Stimulated activated naive CD4-positive, alpha-beta T cell treated with Interleukin-2 at 50 U/mL for 16 hours (primary cell): ENCODE results near the gene AMPD3.

Experiments
- DNase-seq: peaks from one replicate; lab custom pipeline; 2025; lab: John Stamatoyannopoulos, UW

AMPD3 gene

DNA sequence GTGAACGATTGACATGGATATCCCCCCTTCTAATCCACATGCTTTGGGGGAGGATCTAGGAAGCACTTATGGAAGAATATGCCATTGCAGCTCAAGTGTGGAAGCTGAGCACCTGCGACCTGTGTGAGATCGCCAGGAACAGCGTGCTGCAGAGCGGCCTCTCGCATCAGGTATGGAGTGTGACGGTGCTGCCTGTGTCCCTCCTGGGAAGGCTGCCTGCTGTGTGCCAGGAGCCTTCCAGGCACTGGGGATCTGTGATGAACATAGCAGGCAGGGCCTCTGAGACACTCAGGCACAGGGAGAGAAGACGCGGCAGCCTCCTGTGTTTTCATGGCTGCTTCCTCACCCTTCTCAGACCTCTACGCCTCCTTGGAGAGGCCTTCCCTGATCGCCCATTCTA is 49.4 kb downstream of the AMPD3 start:
- DNase-seq = no peak

DNA sequence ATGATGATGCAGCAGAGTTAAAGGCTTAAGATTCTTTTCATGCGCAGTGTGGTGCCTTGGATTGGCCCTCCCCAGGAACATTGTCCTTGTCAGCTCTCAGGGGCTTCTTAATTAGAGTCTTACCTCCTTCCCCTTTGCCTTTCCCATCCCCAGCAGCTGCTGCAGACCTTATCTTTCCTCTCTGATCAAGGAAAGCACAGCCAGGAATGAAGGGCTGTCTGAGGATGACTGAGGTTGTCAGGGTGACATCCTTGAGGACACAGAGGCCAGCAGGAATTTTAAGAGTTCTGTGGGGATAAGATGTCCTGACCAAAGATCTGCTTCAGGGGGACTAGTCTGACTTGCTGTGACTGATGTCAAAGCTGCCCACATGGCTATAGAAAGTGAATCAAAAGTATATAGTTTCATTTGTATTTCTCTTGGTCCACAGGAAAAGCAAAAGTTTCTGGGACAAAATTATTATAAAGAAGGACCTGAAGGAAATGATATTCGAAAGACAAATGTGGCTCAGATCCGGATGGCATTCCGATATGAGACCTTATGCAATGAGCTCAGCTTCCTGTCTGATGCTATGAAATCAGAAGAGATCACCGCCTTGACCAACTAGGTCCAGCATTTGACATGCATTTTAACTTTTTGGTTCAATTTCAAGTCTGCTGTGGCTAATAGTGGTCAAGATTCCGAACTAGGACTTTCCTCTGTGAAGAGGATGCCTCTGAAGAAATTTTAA is 50.4 kb downstream of the AMPD3 start:
- DNase-seq = no peak

DNA sequence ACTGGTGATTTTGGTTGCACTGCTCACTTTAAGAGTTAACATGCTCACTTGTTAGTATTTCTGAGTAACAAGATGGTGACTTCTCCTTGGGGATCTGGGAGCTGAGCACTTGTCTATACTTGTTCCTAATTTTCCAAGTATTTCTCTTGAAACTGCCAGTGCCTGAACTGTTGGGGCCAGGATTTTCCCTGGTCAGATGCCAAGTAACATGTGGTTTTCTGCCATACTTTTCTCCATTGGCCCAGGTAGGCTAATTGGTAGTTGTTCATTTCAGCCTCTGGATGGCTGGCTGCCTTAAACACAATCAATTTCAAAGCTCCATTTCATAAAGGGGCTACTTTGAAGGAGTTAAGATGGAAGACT is 50.9 kb downstream of the AMPD3 start:
- DNase-seq = no peak

DNA sequence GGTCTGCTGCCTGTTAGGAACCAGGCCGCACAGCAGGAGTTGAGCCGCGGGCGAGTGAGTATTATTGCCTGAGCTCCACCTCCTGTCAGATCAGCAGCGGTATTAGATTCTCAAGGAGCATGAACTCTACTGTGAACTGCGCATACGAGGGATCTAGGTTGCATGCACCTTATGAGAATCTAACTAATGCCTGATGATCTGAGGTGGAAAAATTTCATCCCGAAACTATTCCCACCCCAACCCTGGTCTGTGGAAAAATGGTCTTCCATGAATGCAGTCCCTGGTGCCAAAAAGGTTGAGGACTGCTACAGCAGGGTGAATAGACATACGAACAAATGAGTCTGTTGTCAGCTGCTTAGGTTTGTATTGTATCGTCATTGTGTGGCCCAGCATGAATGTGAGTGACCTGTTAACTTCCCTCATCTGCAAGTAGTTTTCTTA is 56.1 kb downstream of the AMPD3 start:
- DNase-seq = no peak

DNA sequence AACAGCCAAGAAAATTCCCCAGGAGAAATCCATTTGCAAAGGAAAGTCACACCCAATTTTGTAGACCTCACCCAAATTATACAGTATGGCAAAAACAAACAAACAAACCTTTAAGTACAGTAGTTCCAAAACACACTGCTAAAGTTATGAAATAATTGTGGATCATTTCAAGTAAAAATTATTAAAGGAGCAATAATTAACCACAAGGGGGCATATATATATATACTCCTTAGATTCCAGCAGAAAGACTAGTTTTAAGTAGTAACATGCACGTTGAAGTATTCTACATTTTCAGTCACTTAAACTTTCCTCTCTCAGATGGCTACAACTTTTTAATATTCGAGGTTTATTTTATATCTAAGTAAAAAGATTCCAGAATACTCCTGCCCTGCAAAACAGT is 59.1 kb downstream of the AMPD3 start:
- DNase-seq = no peak

DNA sequence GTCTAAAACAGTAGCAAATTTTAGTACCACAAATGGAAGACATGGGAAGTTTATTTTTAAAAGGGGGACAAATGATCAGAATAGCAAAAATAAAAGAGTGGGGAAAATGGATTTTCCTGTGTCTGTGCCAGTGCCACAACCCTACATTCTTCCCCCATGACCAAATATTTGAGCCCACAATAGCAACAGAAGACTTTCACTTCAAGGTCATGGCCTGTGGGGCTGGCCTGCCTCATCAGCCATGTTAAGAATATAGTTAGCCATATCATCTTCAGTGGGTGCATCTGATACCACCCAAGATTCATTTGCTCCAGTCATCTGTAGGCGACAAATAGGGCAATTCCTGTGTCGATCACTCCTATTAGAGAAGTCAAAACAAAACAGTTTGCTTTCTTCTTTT is 59.6 kb downstream of the AMPD3 start:
- DNase-seq = no peak

DNA sequence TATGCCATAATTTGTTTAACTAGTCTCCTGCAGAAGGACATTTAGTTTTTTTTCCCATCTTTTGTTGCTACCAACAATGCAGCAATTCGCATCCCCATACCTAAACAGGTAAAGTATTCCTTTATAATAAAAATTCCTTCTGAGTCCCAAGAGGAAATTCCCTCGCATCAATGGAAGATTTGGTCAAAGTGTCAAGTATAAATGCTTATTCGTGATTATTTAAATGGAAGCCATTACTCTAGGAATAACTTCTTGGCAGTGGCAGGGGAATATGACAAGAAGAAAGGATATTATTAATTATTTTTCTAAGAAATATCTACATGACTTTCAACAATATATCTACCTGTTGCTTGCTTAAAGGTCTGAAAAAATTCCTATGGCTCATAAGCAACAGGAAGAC is 60.4 kb downstream of the AMPD3 start:
- DNase-seq = no peak

DNA sequence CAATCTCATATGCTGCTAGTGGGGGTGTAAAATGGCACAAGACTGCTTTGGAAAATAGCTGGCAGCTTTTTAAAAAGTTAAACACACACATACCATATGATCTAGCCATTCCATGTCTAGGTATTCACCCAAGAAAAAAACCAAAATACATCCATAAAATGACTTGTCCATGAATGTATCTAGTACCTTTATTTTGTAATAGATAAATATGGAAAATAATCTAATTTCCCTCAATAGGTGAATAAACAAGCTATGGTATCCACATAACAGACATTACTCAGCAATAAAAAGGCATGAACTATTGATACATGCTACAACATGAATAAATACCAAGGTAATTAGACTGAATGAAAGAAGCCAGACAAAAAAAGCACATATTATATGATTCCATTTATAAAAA is 63.1 kb downstream of the AMPD3 start:
- DNase-seq = no peak

DNA sequence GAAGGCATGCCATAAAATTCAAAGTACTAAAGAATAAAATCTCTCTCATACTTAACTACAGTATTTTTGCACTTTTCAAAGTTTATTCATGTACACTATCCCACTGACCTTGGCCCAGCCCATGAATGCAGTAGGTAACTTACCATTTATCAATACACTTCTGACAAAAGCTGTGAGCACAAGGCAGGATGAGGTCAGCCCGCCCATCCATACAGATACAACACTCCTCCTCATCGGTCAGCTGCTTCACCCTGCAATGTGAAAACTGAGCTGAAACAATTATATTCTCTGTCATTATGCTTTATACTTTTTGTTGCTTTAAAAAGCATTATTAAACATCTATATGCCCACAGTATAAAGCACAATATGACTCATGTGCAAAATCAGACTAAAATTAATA is 63.8 kb downstream of the AMPD3 start:
- DNase-seq = no peak

DNA sequence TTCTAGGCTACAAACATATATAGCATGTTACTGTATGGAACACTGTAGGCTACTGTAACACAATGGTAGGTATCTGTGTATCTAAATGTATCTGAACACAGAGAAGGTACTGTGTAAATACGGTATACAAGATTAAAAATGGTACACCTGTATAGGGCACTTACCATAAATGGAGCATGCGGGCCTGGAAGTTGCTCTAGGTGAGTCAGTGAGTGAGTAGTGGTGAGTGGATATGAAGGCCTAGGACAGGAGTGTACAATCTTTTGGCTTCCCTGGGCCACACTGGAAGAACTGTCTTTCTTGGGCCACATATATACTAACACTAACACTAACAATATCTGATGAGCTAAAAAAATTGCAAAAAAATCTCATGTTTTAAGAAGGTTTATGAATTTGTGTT is 64.6 kb downstream of the AMPD3 start:
- no peak for DNase-seq

DNA sequence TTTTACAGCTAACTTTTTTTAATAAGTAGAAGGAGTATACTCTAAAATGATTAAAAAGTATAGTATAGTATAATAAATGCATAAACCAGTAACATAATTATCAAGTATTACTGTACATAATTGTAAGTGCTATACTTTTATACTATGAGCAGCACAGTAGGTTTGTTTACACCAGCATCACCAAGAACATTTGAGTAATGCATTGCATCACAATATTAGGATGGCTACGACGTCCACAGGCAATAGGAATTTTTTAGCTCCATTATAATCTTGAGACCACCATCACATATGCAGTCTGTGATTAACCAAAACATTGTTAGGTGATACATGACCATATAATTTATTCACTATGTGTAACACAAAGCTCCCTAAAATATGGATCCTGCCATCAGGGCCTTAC is 65.5 kb downstream of the AMPD3 start:
- no peak for DNase-seq

DNA sequence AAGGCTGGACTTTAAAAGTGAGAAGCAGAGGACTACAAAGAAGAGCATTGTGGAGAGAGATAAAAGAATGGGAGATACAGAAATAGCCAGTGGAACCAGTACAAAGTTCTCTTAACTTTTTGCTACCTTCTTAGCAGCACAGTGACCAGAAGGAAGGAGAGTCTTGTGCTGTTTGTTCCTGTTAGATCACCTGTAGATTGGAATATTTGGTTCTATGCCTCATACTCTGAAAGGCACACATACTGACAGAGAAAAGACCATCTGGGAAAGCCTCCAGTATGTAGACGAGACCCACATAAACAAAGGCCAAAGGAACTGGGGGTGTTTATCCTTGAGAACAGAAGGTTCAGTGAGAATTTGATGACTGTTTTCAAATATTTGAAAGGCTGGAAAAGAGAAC is 67.2 kb downstream of the AMPD3 start:
- no peak for DNase-seq

DNA sequence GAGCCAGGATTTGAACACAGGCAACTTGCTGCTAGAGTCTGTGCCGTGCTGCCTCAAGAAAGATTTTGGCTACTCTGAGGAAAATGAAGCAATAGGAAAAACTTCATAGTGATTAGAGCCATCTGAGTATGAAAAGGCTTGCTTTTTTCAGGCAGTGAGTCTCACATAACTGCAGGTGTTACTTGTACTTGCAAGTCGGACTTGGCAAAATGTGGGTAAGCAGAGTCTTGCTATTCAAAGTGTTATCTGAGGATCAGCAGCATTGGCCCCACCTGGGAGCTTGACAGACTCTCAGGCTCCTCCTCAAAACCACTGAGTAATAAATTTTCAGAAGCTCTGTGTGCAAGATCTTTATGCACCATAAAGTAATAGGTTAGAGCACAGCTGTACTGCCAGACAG is 67.9 kb downstream of the AMPD3 start:
- DNase-seq = no peak

DNA sequence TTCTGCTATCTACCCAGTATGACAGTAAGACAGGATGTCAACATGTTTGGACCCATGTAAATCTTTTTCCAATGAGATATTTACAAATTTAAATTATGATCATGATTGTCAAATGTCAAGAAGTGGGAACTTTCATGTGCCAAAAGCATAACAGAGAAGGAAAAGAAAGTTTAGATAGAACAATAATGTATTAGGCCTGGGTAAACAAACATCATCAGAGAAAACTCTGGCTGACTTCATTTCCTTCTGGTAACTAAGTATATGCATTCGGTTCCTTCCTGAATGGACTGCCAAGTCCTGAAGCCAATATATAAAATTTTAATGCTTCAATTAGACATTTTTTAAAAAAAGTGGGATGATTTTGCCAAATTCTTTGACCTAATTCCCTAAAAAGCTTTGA is 69.4 kb downstream of the AMPD3 start:
- DNase-seq = no peak

DNA sequence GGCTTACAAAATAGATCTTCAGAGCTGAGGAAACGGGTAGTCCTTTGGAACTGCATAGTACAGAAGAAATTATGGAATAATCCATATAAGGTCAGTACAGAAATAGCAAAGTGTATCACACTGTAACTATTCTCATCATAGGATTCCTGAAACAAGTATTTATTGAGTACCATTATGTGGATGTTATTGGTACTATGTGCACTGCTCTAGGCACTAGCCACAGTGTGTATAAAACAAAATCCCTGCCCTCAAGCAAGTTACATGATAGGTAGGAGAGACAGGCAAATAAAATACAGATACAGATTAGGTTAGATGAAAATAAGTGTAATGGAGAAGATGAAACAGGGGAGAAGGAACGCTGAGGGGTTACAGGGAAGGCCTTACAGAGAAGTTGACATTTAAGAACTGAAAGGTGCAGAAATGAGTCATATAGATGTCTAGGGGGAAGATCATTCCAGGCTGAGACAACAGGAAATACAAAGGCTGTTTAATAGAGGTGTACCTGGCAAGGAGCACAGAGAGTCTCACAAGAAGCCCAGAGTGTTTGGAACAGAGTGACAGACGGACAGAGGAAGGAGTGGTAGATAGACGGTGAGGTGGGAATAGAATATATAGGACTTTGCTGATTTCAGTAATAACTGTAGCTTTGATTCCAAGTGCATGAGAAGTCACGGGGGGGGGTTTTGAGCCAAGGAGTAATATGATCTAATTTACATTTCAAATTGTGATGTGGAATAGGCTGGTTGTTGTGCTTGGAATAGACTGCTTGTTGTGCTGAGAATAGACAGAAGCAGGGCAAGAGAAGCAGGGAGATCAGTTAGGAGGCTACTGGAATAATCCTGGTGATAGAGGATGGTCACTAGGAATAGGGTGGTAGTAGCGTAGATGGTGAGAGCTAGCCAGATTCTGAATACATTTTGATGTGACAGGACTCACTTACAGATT is 72.2 kb downstream of the AMPD3 start:
- no peak for DNase-seq

DNA sequence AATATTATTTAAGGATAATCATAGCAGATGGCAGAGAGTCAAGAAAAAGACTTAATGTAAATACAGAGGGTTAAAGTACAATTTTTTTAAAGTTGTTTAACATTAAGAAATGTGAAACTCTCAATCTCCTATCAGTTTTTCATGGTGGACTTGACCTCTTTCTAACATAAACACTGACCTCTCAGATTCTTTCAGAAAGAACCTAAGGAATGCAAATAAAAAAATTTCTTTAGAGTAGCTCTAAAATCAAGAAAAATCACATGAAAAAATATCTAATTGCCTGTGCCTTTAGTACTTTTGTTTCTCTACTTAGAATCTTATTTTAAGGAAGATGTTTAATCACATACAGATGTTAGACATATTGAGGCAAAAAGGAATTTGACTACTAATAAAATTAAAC is 73.1 kb downstream of the AMPD3 start:
- no peak for DNase-seq

DNA sequence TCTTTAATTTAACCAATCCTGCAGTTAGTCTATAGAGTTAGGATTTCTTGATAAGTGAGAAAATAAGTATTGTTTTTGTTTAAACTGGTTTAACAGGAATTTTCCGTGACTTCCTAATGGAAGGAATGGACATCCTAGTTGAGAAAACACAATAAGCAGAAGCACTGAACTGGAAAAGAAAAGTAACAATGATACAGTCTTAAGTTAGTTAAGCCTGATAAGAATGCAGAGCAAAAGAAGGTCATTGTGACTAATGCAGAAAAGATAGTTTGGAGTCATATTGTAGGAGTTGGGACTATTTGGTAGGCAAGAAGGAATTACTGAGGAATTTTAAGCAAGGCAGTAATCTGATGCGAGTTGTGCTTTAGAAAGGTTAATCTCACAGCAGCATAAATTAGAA is 74.2 kb downstream of the AMPD3 start:
- no peak for DNase-seq

DNA sequence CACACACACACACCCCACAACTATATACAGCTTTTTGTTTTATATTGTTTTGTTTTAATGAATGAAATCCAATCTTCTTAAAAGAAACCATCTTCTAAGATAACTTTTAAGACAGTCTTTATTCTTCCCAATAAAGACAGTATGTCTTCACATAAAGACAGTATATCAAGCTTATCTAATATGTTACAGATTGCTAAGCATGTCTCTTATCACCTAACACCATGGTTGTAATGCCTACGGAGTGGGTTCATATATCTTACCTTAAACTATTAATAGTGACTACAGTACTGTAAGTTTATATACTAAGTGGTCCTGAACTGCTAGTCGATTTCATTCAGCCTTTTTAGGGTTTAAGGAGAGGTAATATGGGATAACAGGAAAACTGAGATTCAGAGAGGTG is 77.5 kb downstream of the AMPD3 start:
- DNase-seq = no peak

DNA sequence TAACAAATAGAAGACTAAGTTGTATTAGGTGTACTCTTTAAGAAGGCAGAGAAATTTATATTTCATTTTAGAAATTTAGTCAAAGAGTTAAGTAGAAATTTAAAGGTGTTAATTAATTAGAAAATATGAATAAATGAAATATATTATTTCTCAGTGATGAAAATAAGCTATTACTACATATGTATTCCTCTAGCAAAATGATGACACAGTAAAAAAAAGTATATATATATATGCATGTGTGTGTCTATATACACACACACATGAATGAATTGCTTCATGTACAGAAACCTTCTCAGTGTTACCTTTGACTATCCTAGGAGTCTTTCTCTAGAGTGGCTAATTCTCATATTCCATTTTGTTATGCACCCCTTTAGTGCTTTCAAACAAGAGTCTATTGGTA is 78.3 kb downstream of the AMPD3 start:
- DNase-seq = no peak

DNA sequence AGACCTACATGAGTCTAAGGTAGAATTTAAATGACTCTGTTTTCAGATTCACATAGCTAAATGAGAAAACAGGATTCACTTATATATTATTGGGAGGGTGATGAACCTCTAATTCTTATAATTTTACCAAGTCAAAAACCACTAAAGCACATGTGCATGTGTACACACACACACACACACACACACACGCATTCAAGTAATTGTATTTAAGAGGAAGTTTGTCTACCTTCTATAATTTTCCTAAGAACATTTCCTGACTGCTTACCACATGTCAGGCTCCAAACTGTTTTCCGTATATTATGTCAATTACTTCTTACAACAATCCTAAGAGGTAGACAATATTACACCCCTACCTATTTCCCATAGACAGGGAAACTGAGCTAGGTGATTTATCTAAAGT is 79.3 kb downstream of the AMPD3 start:
- no peak for DNase-seq

DNA sequence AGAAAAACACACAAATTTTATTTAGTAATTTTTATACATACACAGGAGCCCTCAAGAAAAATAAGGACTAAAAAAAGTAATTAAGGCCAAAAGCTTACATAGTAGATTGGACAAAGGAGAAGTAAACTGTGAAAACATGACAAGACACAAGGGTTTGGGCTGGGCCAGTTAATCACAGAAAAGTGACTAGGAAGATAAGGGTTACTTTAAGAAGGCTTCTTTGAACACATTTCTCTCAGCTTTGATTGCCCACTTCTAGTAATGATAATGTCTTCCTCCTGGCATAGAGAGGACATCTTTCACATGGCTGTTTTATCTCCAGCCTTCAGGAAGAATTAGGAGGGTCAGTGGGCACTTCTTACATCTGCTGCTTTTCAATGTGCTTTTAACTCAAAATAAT is 82.5 kb downstream of the AMPD3 start:
- no peak for DNase-seq

DNA sequence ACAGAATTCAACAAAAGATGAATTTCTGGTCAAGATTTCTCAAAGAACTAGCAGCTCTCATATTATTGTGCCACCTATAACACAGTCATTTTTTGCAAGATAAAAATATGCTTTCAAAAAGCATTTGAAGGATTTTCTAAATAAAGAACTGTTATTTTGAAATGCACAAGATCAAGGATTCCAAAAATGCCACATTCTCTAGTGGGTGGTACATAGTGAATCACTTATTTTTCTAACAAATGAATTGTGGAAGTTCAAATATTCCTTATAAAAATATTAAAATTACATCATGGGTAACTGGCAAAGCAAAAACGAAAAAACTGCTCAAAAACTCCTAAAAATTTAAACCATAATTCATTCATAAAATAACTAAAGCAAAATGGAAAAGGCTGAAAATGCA is 83.9 kb downstream of the AMPD3 start:
- DNase-seq = no peak

DNA sequence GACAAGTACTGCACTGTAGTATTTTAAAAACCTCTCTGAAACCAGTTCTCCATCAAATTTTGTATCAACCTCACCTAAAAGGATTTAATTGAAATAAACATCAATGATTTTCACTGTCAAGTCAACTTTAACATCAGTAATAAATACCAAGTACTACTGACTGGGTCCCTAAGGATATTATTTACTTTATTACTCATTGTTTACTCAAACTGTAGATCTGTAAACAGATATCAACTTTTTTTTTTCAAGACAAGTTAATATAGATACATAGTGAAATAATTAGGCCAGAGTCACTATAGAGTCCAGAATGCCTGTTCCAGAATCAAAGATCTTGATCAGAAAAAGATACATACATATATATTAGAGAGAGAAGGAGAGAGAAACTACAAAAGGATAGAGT is 84.3 kb downstream of the AMPD3 start:
- DNase-seq = no peak

DNA sequence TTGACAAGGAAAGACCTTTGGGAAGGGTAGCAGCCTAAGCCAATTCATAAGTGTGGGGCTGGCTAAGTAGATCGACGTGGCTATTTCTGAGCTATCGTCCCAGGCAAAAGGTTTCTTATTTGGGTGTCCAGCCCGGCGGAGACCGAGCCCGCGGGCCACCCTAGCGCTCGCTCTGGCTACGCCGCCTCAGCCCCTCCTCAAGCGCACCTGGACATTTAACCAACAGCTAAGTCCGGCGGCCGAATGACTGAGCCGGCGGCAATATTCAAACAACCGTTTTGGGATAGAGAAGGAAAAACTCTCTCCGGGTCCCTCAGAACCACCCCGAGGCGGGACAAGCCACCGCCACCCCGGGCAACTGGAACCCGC is 85.5 kb downstream of the AMPD3 start:
- DNase-seq = no peak
